ENCODE data around the gene USP10.

DNA sequence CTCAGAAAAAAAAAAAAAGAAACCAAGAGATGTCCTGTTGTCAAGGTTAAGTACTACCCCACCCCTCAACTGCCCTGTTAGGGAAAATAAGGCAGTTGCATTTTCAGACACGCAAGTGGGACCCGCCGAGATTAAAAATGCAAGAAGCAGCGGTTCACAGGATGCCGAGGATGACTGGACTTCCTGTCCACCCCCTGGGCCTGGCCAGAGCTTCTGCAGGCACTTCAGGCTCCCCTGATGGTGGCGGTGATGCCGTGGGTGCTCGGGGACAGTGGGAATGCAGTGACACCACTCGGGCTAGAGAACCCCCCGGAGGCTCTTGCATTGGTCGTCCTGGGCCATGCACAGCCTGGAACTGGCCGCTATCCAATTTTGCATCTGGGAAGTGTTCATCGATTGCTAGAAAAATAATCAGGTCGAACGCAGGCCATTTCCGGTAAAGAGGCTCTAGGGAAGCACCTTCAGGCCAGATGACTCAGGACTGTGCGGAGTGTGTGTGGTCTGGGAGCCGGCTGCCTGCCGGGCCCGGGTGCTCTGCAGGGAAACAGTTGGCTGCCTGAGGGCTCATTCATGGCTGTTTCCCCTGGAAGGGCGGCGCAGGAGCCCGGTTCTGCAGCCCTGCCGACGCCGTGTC is 106.6 kb downstream of the USP10 start:
- TF ChIP-seq, protein P1, sequence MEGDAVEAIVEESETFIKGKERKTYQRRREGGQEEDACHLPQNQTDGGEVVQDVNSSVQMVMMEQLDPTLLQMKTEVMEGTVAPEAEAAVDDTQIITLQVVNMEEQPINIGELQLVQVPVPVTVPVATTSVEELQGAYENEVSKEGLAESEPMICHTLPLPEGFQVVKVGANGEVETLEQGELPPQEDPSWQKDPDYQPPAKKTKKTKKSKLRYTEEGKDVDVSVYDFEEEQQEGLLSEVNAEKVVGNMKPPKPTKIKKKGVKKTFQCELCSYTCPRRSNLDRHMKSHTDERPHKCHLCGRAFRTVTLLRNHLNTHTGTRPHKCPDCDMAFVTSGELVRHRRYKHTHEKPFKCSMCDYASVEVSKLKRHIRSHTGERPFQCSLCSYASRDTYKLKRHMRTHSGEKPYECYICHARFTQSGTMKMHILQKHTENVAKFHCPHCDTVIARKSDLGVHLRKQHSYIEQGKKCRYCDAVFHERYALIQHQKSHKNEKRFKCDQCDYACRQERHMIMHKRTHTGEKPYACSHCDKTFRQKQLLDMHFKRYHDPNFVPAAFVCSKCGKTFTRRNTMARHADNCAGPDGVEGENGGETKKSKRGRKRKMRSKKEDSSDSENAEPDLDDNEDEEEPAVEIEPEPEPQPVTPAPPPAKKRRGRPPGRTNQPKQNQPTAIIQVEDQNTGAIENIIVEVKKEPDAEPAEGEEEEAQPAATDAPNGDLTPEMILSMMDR (conservative IDR thresholded peaks at IDR 0.05 in 1 of 2, IDR thresholded peaks at IDR 0.05 in 1 of 2; ENCODE audit: low read depth in 1 of 2, low read length in 2 of 2): no peak
- TF ChIP-seq EZH2 (IDR thresholded peaks at IDR 0.05; ENCODE audit: low read length, missing control alignments): no peak
